NCI-H510A treated with DMSO at 0.1 percent for 48 hours (cell line): ENCODE measurements around the gene PGLYRP3.

Experiments used
- DNase-seq: peaks from one replicate; lab custom pipeline; 2025; lab: John Stamatoyannopoulos, UW

Gene PGLYRP3

DNA sequence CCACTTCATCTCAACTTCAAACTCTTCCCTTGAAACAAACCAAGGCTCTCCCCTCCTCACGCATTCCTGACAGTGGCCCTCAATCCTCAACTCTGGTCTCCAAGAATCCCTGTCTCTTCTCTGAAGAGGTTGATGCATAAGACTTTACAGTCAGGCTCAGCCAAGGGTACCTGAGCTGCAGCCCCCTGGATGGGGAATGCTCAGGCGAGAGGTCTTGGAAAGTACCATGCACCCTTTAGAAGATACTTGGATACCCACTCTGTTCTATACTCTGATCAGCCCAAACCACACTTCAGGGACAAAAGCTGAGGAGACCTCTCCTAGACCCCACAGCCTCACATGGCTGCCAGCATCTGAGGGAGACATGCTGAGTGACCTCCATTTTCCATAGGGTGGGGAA lies 536 bp upstream of the PGLYRP3 start:
- no peak for DNase-seq

GRCh38 chr1:153310526-153310925 lies 2.2 kb downstream of the PGLYRP3 start:
- DNase-seq, result no peak

DNA sequence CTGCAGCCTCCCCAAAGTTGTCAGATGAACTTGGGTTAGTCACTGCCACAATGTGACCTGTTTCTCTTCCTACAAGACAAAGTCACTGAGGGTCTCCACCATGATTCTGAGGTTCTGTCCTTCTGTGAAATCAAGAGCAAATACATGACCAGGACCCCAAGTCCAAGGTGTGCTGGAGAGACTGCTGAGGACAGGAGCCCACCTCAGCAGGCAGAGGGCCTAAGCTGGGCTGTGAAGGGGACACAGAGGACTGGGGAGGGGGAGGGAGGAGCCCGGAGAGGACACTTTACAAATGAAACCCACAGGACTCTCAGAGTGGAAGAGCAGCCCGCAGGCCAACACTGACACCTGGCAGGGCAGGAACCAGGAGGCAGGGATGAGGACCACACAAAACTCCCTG lies 3.3 kb downstream of the PGLYRP3 start:
- no peak for DNase-seq

GRCh38 chr1:153308540-153308939 lies 4.2 kb downstream of the PGLYRP3 start:
- no peak for DNase-seq

DNA sequence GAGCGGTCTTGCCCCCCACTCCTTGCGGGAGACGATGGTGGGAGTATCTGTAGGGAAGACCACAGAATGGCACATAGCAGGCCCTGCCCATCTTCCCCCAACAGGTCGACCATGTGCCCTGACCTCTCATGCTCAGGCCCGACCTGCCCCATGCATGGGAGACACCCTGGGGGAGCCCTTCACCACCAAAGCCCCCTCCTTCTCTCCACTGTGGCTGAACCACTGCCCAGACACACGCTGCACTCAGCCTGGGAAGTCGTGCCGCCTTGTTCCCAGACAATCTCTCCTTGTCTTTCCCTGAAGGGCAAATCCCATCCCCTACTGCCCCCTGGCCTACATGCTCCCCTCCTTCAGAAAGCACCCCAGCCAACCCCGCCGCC lies 5.5 kb downstream of the PGLYRP3 start:
- DNase-seq, result no peak

DNA sequence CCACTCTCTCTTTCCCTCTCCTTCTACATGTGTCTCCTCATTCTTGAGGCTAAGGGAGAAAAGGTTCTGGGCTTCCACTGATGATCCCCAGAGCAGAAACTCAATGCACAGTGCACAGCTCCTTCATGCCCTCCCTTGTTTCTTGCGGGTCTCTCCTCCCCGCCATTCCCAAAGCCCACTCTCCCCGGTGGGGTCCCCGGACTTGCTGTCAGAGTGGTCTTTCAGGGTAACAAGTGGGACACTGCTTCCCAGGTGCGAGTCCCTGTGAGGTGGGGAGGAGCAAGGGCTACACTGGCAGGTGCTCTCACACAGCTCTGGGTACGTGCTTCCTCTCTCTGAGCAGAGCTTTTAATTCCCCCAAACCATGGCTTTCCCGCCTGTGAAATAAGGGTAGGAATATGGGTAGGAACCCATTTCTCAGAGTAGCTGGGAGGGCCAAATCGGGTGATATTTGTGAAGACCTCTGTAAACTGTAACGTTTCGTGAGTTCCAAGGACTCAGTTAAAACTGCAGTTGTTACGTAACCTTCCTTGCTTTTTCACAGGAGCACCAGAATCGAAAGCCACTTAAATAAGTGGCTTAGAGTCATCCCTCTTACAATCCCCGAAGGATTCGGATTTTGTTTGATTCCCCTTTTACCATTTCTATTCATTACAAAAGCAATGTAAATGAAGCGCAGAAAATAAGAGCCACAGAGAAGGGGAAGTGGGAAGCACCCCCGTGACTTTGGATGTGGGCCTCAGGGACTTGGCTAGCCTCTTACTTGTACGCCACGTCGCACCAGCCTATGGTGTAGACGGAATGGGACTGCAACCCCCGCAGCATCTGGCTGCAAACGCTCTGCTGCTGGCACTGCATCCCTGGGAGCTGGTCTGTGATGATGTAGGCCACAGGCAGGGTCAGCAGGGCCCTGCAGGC lies 6.2 kb downstream of the PGLYRP3 start:
- DNase-seq, result no peak

DNA sequence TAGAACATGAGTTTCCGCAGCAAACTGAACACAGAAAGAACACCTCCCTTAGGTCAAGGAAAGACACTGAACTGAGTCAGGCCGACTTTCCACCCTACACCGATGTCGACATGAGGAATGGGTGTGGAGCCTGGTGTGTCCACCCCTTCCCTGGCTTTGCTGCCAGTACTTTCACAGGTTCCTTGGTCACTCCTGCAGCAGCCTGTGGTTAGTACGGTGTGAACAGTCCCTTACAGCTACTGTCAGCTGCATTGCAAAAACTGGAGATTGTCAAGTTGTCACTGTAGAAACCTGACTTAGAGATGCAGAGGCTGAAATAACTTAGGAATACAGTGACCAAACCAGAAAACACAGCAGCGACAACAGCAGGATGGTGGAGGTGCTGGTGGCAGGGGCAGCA lies 7.1 kb downstream of the PGLYRP3 start:
- DNase-seq, result no peak

DNA sequence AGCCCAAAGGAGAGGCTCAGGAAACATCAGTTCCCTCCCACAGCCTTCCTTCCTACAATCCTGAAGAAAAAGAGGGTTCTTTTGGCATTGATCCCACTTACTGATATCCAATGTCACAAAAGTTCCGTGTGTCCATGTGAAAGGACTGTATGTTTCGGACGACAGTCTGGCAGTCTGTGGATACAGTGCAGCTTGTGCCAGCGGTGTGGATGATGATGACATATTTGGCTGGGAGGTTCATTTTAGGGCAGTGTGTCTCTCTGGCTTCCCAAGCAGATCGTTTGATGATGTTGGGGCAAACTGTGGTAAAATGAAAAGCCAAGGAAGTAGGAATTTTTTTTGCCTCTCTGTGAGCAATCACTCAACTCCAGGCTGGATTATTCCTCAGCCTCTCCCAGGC lies 10.4 kb downstream of the PGLYRP3 start:
- no peak for DNase-seq

DNA sequence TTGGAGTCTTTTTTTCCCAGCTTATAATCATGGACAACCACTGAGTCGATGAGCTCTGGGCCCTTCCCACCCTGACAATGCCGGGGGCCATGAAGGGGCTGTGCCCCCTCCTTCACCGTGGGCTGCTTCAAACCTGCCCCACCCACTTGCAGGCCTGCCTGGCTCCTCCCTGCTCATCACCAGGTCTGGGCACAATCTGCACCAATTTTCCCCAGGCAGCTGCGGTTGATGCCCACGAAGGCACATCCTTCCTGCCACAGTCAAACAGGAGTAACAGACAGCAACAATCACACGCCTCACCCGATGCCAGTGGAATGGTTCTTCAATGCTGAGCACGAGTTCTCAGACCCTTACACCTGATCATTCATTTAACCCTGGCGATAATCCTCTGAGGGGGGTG lies 18.9 kb downstream of the PGLYRP3 start:
- DNase-seq, result no peak

- DNase-seq, result no peak
Measured at GRCh38 chr1:153293480-153293775, 19.3 kb downstream of the PGLYRP3 start.

GRCh38 chr1:153292740-153293479 lies 19.8 kb downstream of the PGLYRP3 start:
- DNase-seq, result no peak

DNA sequence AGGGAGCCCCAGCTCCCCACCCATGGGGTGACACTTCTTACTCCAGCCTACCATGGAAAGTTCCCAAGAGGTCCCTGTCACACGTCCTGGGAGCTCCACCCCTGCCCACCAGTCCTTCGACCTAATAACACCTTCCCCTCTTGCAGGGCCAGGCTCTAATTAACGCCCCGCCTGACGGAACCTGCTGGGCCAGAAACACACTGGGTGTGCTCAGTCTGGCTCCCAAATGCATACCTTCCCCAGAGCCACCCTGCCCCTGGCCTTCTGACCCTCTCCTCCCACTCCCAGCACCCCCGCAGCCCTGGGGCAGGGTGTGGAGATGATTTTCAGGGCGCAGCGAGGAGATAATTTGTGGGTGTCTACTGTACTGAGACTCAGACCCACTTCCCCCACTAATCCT lies 20.6 kb downstream of the PGLYRP3 start:
- no peak for DNase-seq

DNA sequence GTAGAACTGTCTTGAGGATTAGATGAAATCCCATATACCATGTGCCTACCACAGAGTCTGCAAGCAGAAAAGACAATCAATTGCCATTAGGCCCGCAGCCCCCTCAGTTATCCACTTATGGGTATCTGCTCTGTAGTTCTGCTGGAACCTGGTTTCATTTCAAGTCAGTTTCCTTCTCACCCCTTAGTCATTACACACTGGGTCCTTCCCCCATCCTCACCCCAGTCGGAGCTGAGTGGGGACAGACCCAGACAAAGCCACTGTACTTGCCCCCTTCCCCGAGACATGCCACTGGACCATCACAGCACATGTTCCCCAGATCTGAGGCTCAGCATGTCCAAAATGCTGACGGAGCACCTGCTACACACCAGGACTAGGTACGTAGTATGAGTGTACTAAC lies 21.2 kb downstream of the PGLYRP3 start:
- no peak for DNase-seq

GRCh38 chr1:153288634-153289275 lies 24.0 kb downstream of the PGLYRP3 start:
- no peak for DNase-seq

GRCh38 chr1:153277852-153278251 lies 34.9 kb downstream of the PGLYRP3 start:
- no peak for DNase-seq

- no peak for DNase-seq
Measured at GRCh38 chr1:153272186-153272585, 40.6 kb downstream of the PGLYRP3 start.

DNA sequence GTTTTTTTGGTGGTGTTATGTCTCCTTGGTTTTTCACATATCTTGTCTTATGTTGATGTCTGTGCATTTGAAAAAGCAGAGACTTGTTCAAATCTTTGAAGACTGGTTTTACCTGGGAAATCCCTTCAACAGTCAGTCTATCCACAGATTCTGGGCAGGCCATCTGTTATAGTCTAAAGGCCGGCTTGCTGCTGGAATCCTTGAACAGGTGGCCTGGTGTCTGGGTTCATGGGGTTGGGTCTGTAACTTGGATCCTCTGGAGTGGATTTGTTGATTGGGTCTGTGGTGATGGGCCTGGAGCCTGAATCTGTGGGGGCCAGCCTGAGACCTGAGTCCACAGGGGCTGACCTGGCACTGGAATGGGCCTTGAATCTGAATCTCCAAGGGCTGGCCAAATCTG lies 41.0 kb downstream of the PGLYRP3 start:
- DNase-seq, result no peak

DNA sequence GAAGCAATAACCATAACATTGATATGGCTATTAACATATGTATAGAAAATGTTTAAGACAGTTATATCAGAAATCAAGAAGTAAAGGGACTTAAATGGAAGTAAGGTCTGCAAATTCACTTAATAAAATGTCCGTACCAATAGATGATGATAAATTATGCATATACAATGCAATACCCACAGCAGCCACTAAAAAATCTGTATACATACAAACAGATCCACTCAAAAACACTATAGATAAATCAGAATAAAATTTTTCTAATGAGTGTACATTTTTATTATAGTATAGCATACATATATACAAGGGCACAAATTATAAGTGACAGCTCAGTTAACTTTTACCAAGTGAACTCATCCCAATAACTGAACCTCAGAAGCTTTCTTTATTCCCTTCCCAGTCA lies 47.3 kb downstream of the PGLYRP3 start:
- DNase-seq, result no peak

- DNase-seq, result no peak
Measured at GRCh38 chr1:153262462-153263157, 50.1 kb downstream of the PGLYRP3 start.

- no peak for DNase-seq
Measured at GRCh38 chr1:153262070-153262366, 50.7 kb downstream of the PGLYRP3 start.

- DNase-seq, result no peak
Measured at GRCh38 chr1:153261281-153262069, 51.3 kb downstream of the PGLYRP3 start.
